GM12878 (cell line): ENCODE data around the gene SMIM22. TPM values are rescaled to one million over a fixed set of nuclear protein-coding genes. Genes with fewer than 3 reads are reported as not detected.

Source experiments
- ATAC-seq: fragments of 200-7000 bp; cut with Tn5 transposase; 3 replicates; pipeline ENCODE4 v1.9.1; 2020; ENCODE audit warnings: mild to moderate bottlenecking, moderate library complexity
- BruUV-seq: library from RNA; stranded (reverse); fragments of 400-500 nt; replicated peaks from 2 replicates; lab custom pipeline; 2021; lab: Mats Ljungman, UMichigan
- CTCF ChIA-PET: fragments of 300-600 bp; sonication (Branson Sonifier 250); formaldehyde crosslinking; extraction: SDS; loops from one replicate; lab custom pipeline; 2021; ENCODE audit warnings: inconsistent platforms; lab: Yijun Ruan, JAX
- POLR2A ChIA-PET: fragments of 350-600 bp; formaldehyde crosslinking; extraction: SDS; loops from one replicate; lab custom pipeline; 2021; ENCODE audit warnings: inconsistent platforms; lab: Charles Lee
- RAD21 ChIA-PET: fragments of 300-600 bp; sonication (Branson Sonifier 250); formaldehyde crosslinking; loops from one replicate; lab custom pipeline; 2023; ENCODE audit warnings: antibody characterized with exemption; ENCODE audit not compliant: unreplicated experiment; lab: Charles Lee
- SMC1A ChIA-PET: fragments of 300-600 bp; sonication (Branson Sonifier 250); formaldehyde crosslinking; loops from one replicate; lab custom pipeline; 2023; ENCODE audit not compliant: unreplicated experiment, uncharacterized antibody; lab: Charles Lee
- DNase-seq: peaks from one replicate; pipeline ENCODE4 v3.0.0-alpha.2; 2011; ENCODE audit warnings: low read depth, low spot score
- FAIRE-seq: peaks from 3 replicates; lab custom pipeline; 2011; peaks lifted over from hg19 to GRCh38; lab: Jason Lieb, UNC
- H2AFZ ChIP-seq: 2 replicates; pipeline ENCODE4 v1.6.0; 2011; ENCODE audit warnings: low read depth, low read length, control low read depth; ENCODE audit not compliant: control insufficient read depth
- H3K27ac ChIP-seq: 2 replicates; pipeline ENCODE4 v1.5.1; 2011; ENCODE audit warnings: control low read depth; ENCODE audit not compliant: control insufficient read depth, insufficient read depth
- H3K27me3 ChIP-seq, 2 experiments: replicated peaks in 1 of 2; 2 replicates each; pipeline versions ENCODE4 v1.6.0 to v1.6.1; 2011; ENCODE audit warnings: low read length in 1 of 2; ENCODE audit not compliant: control insufficient read depth in 2 of 2, insufficient read depth in 2 of 2
- H3K36me3 ChIP-seq, 2 experiments: 2 replicates each; pipeline ENCODE4 v1.5.1; 2011; ENCODE audit warnings: low read length in 1 of 2; ENCODE audit not compliant: control insufficient read depth in 2 of 2, insufficient read depth in 2 of 2
- H3K4me1 ChIP-seq: 2 replicates; pipeline ENCODE4 v1.6.1; 2011; ENCODE audit warnings: mild to moderate bottlenecking, low read length, moderate library complexity, mixed read lengths; ENCODE audit not compliant: control insufficient read depth, insufficient read depth
- H3K4me2 ChIP-seq: 2 replicates; pipeline ENCODE4 v1.6.0; 2011; ENCODE audit warnings: control low read depth; ENCODE audit not compliant: control insufficient read depth, insufficient read depth
- H3K4me3 ChIP-seq: fragments of 200-600 bp; sonication (generic); 2 replicates; pipeline ENCODE4 v1.5.1; 2016
- H3K79me2 ChIP-seq: 2 replicates; pipeline ENCODE4 v1.6.0; 2011; ENCODE audit warnings: low read length; ENCODE audit not compliant: control insufficient read depth, insufficient read depth
- H3K9ac ChIP-seq: 2 replicates; pipeline ENCODE4 v1.8.0; 2011; ENCODE audit warnings: low read length, control low read depth, mixed read lengths; ENCODE audit not compliant: control insufficient read depth, insufficient read depth
- H3K9me3 ChIP-seq: replicated peaks from 3 replicates; pipeline ENCODE4 v1.5.1; 2011; ENCODE audit warnings: mild to moderate bottlenecking, low read length; ENCODE audit not compliant: control insufficient read depth, insufficient read depth
- H4K20me1 ChIP-seq: 2 replicates; pipeline ENCODE4 v1.6.0; 2011; ENCODE audit not compliant: control insufficient read depth, insufficient read depth
- BHLHE40 ChIP-seq, 2 experiments: fragments of 450-650 bp in 1 of 2; IDR thresholded peaks; 2 replicates each; pipeline ENCODE4 v1.6.1; 2011 to 2017; ENCODE audit warnings: low read depth in 2 of 2, borderline replicate concordance in 1 of 2, improper control_type of control experiment in 1 of 2, low read length in 1 of 2, mild to moderate bottlenecking in 1 of 2
- E4F1 ChIP-seq: fragments of 450-650 bp; IDR thresholded peaks from 2 replicates; pipeline ENCODE4 v1.6.1; 2018; ENCODE audit warnings: borderline replicate concordance, mild to moderate bottlenecking; ENCODE audit not compliant: partially characterized antibody
- ELK1 ChIP-seq: IDR thresholded peaks from 2 replicates; pipeline ENCODE4 v1.6.1; 2012; ENCODE audit warnings: low read depth, low read length, improper control_type of control experiment
- GABPA ChIP-seq: IDR thresholded peaks from 2 replicates; pipeline ENCODE4 v1.6.1; 2014; ENCODE audit warnings: antibody characterized with exemption, low read depth, mild to moderate bottlenecking, inconsistent platforms
- KLF5 ChIP-seq: fragments of 450-650 bp; IDR thresholded peaks from 2 replicates; pipeline ENCODE4 v1.6.1; 2014; ENCODE audit warnings: mild to moderate bottlenecking; ENCODE audit not compliant: partially characterized antibody
- MEF2B ChIP-seq: fragments of 450-650 bp; IDR thresholded peaks from 2 replicates; pipeline ENCODE4 v1.6.1; 2018; ENCODE audit warnings: mild to moderate bottlenecking, moderate library complexity; ENCODE audit not compliant: partially characterized antibody, poor library complexity, severe bottlenecking
- WGBS: methylation state at CpG from one replicate; pipeline ENCODE4 v1.1.6; 2016; ENCODE audit warnings: low lambda C conversion rate; ENCODE audit not compliant: insufficient replicate concordance, insufficient coverage; ENCODE audit errors: missing lambda C conversion rate; 5-methylcytosine and 5-hydroxymethylcytosine counted together
- in situ Hi-C: fragments of 300-500 bp; cut with MboI; formaldehyde crosslinking; loops from 9 replicates; pipeline ENCODE4 v1.14.3; 2018; ENCODE audit warnings: mixed read lengths
- intact Hi-C: fragments of 100-400 bp; cut with micrococcal nuclease; formaldehyde crosslinking; loops from one replicate; pipeline ENCODE4 v1.14.2; 2022; ENCODE audit not compliant: unreplicated experiment
- polyA plus RNA-seq, 11 experiments: library from polyadenylated mRNA; depleted of rRNA in 4 of 11; unstranded in 6 of 11; stranded (reverse) in 5 of 11; fragments of >200 nt; fragmentation: Nextera tagmentation in 4 of 11; fragmentation: Illumina TruSeq in 1 of 11; extraction: Ambion mirVana in 4 of 11; extraction: Trizol in 1 of 11; gene quantifications; 1 replicate in 1 of 11; 2 replicates in 10 of 11; pipeline versions ENCODE4 v1.2.1 to v1.2.3, GENCODE V29; 2011 to 2016; ENCODE audit warnings: inconsistent platforms in 2 of 11, missing spikeins in 2 of 11, low read depth in 1 of 11
- total RNA-seq, 4 experiments: library from RNA; depleted of rRNA in 3 of 4; stranded (reverse); fragments of >200 nt in 3 of 4; fragmentation: Illumina TruSeq in 1 of 4; extraction: Trizol in 1 of 4; gene quantifications; 2 replicates each; pipeline versions ENCODE4 v1.2.1 to v1.2.3, GENCODE V29; 2013 to 2021

Gene SMIM22
- total and polyA plus RNA-seq, 10 of the 15 experiments (the other 5 are each of a cell fraction or from before 2014, with no cell fraction given) = 0.83 TPM; not detected in 9

GRCh38 chr16:4811242-4811641, 16.1 kb downstream of the SMIM22 start:
- Histone ChIP-seq H3K4me2 (no peak overlapping the region), H4K20me1 (no peaks in the 10 kb centered on the region), H3K9ac (no peak overlapping the region), H3K36me3 (peaks cover 16 to 31% of the 10 kb centered on the region in 2 experiments), H3K4me3 (no peak overlapping the region), H3K79me2 (no peaks in the 10 kb centered on the region), H3K9me3 (no peaks in the 10 kb centered on the region), H3K27me3 (no peaks in the 10 kb centered on the region), H3K27ac (no peak overlapping the region), H2AFZ (no peak overlapping the region), H3K4me1 (no peaks in the 10 kb centered on the region)
- no TSS peak for BruUV-seq
- in situ Hi-C loops (no loop called here), intact Hi-C loops (no loop called here)
- ChIA-PET RAD21 (no interaction called here), POLR2A (interaction anchor here (0.7 kb wide), 2 partner anchors 9 to 215 kb away, joined by 3 to 5 read pairs; partner anchors contain the start of gene ROGDI), CTCF (no interaction called here), SMC1A (no interaction called here)
- TF ChIP-seq GABPA (no peak), KLF5 (no peak), E4F1 (no peak), ELK1 (no peak), MEF2B (no peak), BHLHE40 (IDR thresholded peaks at IDR 0.05; ENCODE audit: borderline replicate concordance in 1 of 2, low read depth in 2 of 2, low read length in 1 of 2) (no peak)
- FAIRE-seq (no peak), DNase-seq (no peak), ATAC-seq (no peak)
- 95% methylated on average over 3 of the region's 3 CpGs for WGBS
